T-cell (primary cell): ENCODE data around the gene ABTB2. TPM values are rescaled to one million over a fixed set of nuclear protein-coding genes. Genes with fewer than 3 reads are reported as not detected.

Source experiments
- ATAC-seq, 4 experiments: fragments of 200-7000 bp in 3 of 4; fragments of 150-1000 bp in 1 of 4; cut with Tn5 transposase; replicated peaks in 1 of 4; 1 replicate in 3 of 4; 2 replicates in 1 of 4; pipeline ENCODE4 v1.10.0; 2021; ENCODE audit warnings: moderate library complexity in 3 of 4, mild to moderate bottlenecking in 2 of 4, moderate number of reproducible peaks in 1 of 4
- CTCF ChIA-PET, 2 donors: fragments of 300-600 bp; sonication (Branson Sonifier 250); formaldehyde crosslinking; loops; one replicate each; lab custom pipeline; 2022; ENCODE audit warnings: antibody characterized with exemption in 2 of 2; lab: Charles Lee
- POLR2A ChIA-PET, 2 donors: fragments of 300-600 bp; sonication (Branson Sonifier 250); formaldehyde crosslinking; loops; one replicate each; lab custom pipeline; 2022; ENCODE audit warnings: antibody characterized with exemption in 2 of 2; lab: Charles Lee
- DNase-seq, 35 experiments: peaks; one replicate each; pipeline versions ENCODE4 v3.0.0 to v3.0.0-alpha.2; 2013 to 2023
- H3K27ac ChIP-seq: one replicate; pipeline ENCODE4 v1.5.1; 2013; ENCODE audit warnings: low read length
- H3K27me3 ChIP-seq, 2 experiments: replicated peaks in 1 of 2; 1 replicate in 1 of 2; 2 replicates in 1 of 2; pipeline versions ENCODE4 v1.6.1 to v1.7.0; 2013; ENCODE audit warnings: low read length in 1 of 2, mixed read lengths in 1 of 2; ENCODE audit not compliant: control insufficient read depth in 2 of 2, insufficient read depth in 2 of 2; ENCODE audit errors: extremely low read depth in 1 of 2
- H3K36me3 ChIP-seq, 2 donors: 1 replicate in 1 of 2; 2 replicates in 1 of 2; pipeline versions ENCODE4 v1.6.1 to v1.7.0; 2013; ENCODE audit warnings: low read length in 1 of 2; ENCODE audit not compliant: control insufficient read depth in 2 of 2, insufficient read depth in 1 of 2; ENCODE audit errors: extremely low read depth in 1 of 2
- H3K4me1 ChIP-seq, 2 experiments: 1 replicate in 1 of 2; 2 replicates in 1 of 2; pipeline versions ENCODE4 v1.6.1 to v1.7.0; 2013; ENCODE audit warnings: low read length in 2 of 2, mixed read lengths in 1 of 2; ENCODE audit not compliant: insufficient read depth in 2 of 2, control insufficient read depth in 1 of 2; ENCODE audit errors: extremely low read depth in 1 of 2
- H3K4me3 ChIP-seq, 2 donors: 1 replicate in 1 of 2; 2 replicates in 1 of 2; pipeline versions ENCODE4 v1.5.1 to v1.7.0; 2013; ENCODE audit warnings: mild to moderate bottlenecking in 2 of 2, low read length in 1 of 2, moderate library complexity in 1 of 2; ENCODE audit not compliant: control insufficient read depth in 1 of 2; ENCODE audit errors: extremely low read depth in 1 of 2
- H3K9me3 ChIP-seq: 2 replicates; pipeline ENCODE4 v1.7.0; 2013
- H3K27ac Mint-ChIP-seq, 2 donors: one replicate each; pipeline ENCODE4 v1.8.0; 2020 to 2021; ENCODE audit warnings: mild to moderate bottlenecking in 2 of 2, mixed read lengths in 2 of 2
- H3K27me3 Mint-ChIP-seq, 2 donors: one replicate each; pipeline ENCODE4 v1.8.0; 2021 to 2022; ENCODE audit warnings: mixed read lengths in 2 of 2
- H3K36me3 Mint-ChIP-seq: one replicate; pipeline ENCODE4 v1.8.0; 2021; ENCODE audit warnings: mixed read lengths
- H3K4me1 Mint-ChIP-seq, 3 donors: one replicate each; pipeline ENCODE4 v1.8.0; 2020 to 2022; ENCODE audit warnings: mixed read lengths in 3 of 3, mild to moderate bottlenecking in 1 of 3
- H3K4me3 Mint-ChIP-seq, 3 donors: one replicate each; pipeline ENCODE4 v1.8.0; 2020 to 2022; ENCODE audit warnings: mild to moderate bottlenecking in 3 of 3, mixed read lengths in 3 of 3, moderate library complexity in 3 of 3
- H3K9me3 Mint-ChIP-seq, 3 donors: one replicate each; pipeline ENCODE4 v1.8.0; 2020 to 2022; ENCODE audit warnings: mixed read lengths in 3 of 3
- WGBS: methylation state at CpG from one replicate; pipeline ENCODE4 v1.1.5; 2013; ENCODE audit warnings: missing lambda C conversion rate; ENCODE audit not compliant: insufficient coverage; 5-methylcytosine and 5-hydroxymethylcytosine counted together
- total RNA-seq, 35 experiments: library from RNA in 6 of 35; stranded (reverse) in 6 of 35; fragments of 120-200 nt in 1 of 35; gene quantifications; one replicate each; pipeline versions ENCODE4 v1.2.1 to v1.2.4 and lab custom pipeline; 2013 to 2026

ABTB2 gene
- total RNA-seq, 5 donors from 2014 or later (not counting 1 experiment from before 2014, with no cell fraction given) = 0.50 to 0.93 (median 0.82) TPM

GRCh38 chr11:34259087-34259486 lies 98.7 kb downstream of the ABTB2 start:
- no peak overlapping the region for H3K27ac ChIP-seq
- ATAC-seq (no peak), DNase-seq (no peak)
- no peaks in the 10 kb centered on the region for H3K36me3 ChIP-seq
- H3K4me3 Mint-ChIP-seq = no peak overlapping the region
- H3K27me3 Mint-ChIP-seq = peaks cover 0 to 12% of the 10 kb centered on the region in 2 donors
- H3K9me3 ChIP-seq = no peaks in the 10 kb centered on the region
- CTCF ChIA-PET = interaction anchor here in 1 of 2 donors (0.6 kb wide), 1 partner anchor 14 kb away, joined by 5 read pairs; no protein-coding TSS in a partner anchor
- no peaks in the 10 kb centered on the region for H3K4me1 ChIP-seq
- no peaks in the 10 kb centered on the region for H3K9me3 Mint-ChIP-seq
- H3K4me3 ChIP-seq = no peak overlapping the region
- no peaks in the 10 kb centered on the region for H3K27me3 ChIP-seq
- H3K4me1 Mint-ChIP-seq = no peaks in the 10 kb centered on the region
- POLR2A ChIA-PET = interaction anchor here in 1 of 2 donors (0.6 kb wide), 1 partner anchor 11 kb away, joined by 5 read pairs; no protein-coding TSS in a partner anchor
- no peaks in the 10 kb centered on the region for H3K36me3 Mint-ChIP-seq
- 70% methylated on average over 2 of the region's 3 CpGs for WGBS
- no peak overlapping the region for H3K27ac Mint-ChIP-seq

- Mint-ChIP-seq H3K27me3 (peaks cover 0 to 11% of the 10 kb centered on the region in 2 donors), H3K4me3 (no peak overlapping the region), H3K36me3 (no peaks in the 10 kb centered on the region), H3K4me1 (peaks cover 6 to 15% (median 10%) of the 10 kb centered on the region in 3 donors), H3K27ac (no peak overlapping the region), H3K9me3 (no peaks in the 10 kb centered on the region)
- no peak overlapping the region for H3K27ac ChIP-seq
- H3K9me3 ChIP-seq = no peaks in the 10 kb centered on the region
- WGBS = 100% methylated on average over 5 of the region's 6 CpGs
- POLR2A ChIA-PET = no interaction called here
- H3K27me3 ChIP-seq = peaks cover 0 to 15% of the 10 kb centered on the region in 2 experiments
- H3K4me1 ChIP-seq = peaks cover 5 to 11% of the 10 kb centered on the region in 2 experiments
- no peak for DNase-seq
- ATAC-seq = no peak
- H3K4me3 ChIP-seq = no peak overlapping the region
- no peaks in the 10 kb centered on the region for H3K36me3 ChIP-seq
- CTCF ChIA-PET = no interaction called here
Observed at GRCh38 chr11:34256626-34257025, 101.2 kb downstream of the ABTB2 start.

- CTCF ChIA-PET = no interaction called here
- H3K4me3 Mint-ChIP-seq = no peak overlapping the region
Observed at GRCh38 chr11:34256150-34256549, 101.7 kb downstream of the ABTB2 start.

GRCh38 chr11:34255101-34255500 lies 102.7 kb downstream of the ABTB2 start:
- Mint-ChIP-seq H3K27ac (no peak overlapping the region), H3K9me3 (no peaks in the 10 kb centered on the region), H3K36me3 (no peaks in the 10 kb centered on the region)

More at GRCh38 chr11:34256150-34256549, 101.7 kb downstream of the ABTB2 start:
- no peak overlapping the region for H3K27ac ChIP-seq
- Mint-ChIP-seq H3K27ac (no peak overlapping the region), H3K27me3 (peaks cover 0 to 11% of the 10 kb centered on the region in 2 donors), H3K36me3 (no peaks in the 10 kb centered on the region), H3K9me3 (no peaks in the 10 kb centered on the region), H3K4me1 (peaks cover 11 to 19% (median 15%) of the 10 kb centered on the region in 3 donors)
- H3K4me3 ChIP-seq = no peak overlapping the region
- H3K27me3 ChIP-seq = peaks cover 0 to 15% of the 10 kb centered on the region in 2 experiments
- DNase-seq = no peak
- H3K36me3 ChIP-seq = no peaks in the 10 kb centered on the region
- H3K4me1 ChIP-seq = peaks cover 9 to 16% of the 10 kb centered on the region in 2 experiments
- POLR2A ChIA-PET = no interaction called here
- WGBS = 83% methylated on average over 2 of the region's 6 CpGs
- ATAC-seq = no peak
- no peaks in the 10 kb centered on the region for H3K9me3 ChIP-seq

GRCh38 chr11:34254011-34254410 lies 103.8 kb downstream of the ABTB2 start:
- Histone ChIP-seq H3K27me3 (peaks cover 0 to 19% of the 10 kb centered on the region in 2 experiments), H3K9me3 (no peaks in the 10 kb centered on the region), H3K27ac (no peak overlapping the region), H3K36me3 (no peaks in the 10 kb centered on the region), H3K4me1 (peaks cover 24 to 36% of the 10 kb centered on the region in 2 experiments), H3K4me3 (no peak overlapping the region)
- peaks cover 0 to 9% of the 10 kb centered on the region in 2 donors for H3K27me3 Mint-ChIP-seq
- ATAC-seq = no peak
- H3K4me1 Mint-ChIP-seq = peaks cover 32 to 41% (median 36%) of the 10 kb centered on the region in 3 donors
- H3K27ac Mint-ChIP-seq = no peak overlapping the region
- H3K9me3 Mint-ChIP-seq = no peaks in the 10 kb centered on the region
- no peak overlapping the region for H3K4me3 Mint-ChIP-seq
- POLR2A ChIA-PET = no interaction called here
- no peaks in the 10 kb centered on the region for H3K36me3 Mint-ChIP-seq
- 100% methylated on average over 1 of the region's 4 CpGs for WGBS
- CTCF ChIA-PET = interaction anchor here in 1 of 2 donors (0.7 kb wide), 2 partner anchors 94 to 476 kb away, joined by 3 to 4 read pairs; no protein-coding TSS in a partner anchor
- DNase-seq = no peak

More at GRCh38 chr11:34255101-34255500, 102.7 kb downstream of the ABTB2 start:
- Histone ChIP-seq H3K27ac (no peak overlapping the region), H3K4me3 (no peak overlapping the region), H3K4me1 (peaks cover 16 to 25% of the 10 kb centered on the region in 2 experiments), H3K27me3 (peaks cover 0 to 15% of the 10 kb centered on the region in 2 experiments), H3K9me3 (no peaks in the 10 kb centered on the region), H3K36me3 (no peaks in the 10 kb centered on the region)
- 83% methylated on average over 1 of the region's 2 CpGs for WGBS
- no peak for DNase-seq
- ATAC-seq = no peak
- POLR2A ChIA-PET = no interaction called here
- CTCF ChIA-PET = interaction anchor here in 1 of 2 donors (0.7 to 1.4 kb wide), 2 partner anchors 48 to 103 kb away, joined by 3 read pairs; partner anchors contain the start of gene ABTB2
- Mint-ChIP-seq H3K4me1 (peaks cover 21 to 30% (median 25%) of the 10 kb centered on the region in 3 donors), H3K27me3 (peaks cover 0 to 11% of the 10 kb centered on the region in 2 donors), H3K4me3 (no peak overlapping the region)

- H3K9me3 ChIP-seq = no peaks in the 10 kb centered on the region
- H3K27ac Mint-ChIP-seq = no peak overlapping the region
- no peak overlapping the region for H3K4me3 ChIP-seq
- peak overlapping the region in 1 of 3 donors; percentile 30 for H3K4me3 Mint-ChIP-seq
- H3K9me3 Mint-ChIP-seq = no peaks in the 10 kb centered on the region
- no peak overlapping the region for H3K27ac ChIP-seq
- ATAC-seq (no peak), DNase-seq (no peak)
- H3K36me3 ChIP-seq = no peaks in the 10 kb centered on the region
- 95% methylated on average over 3 of the region's 3 CpGs for WGBS
- no peaks in the 10 kb centered on the region for H3K36me3 Mint-ChIP-seq
- peaks cover 44 to 53% (median 50%) of the 10 kb centered on the region in 3 donors for H3K4me1 Mint-ChIP-seq
- H3K4me1 ChIP-seq = peaks cover 34 to 49% of the 10 kb centered on the region in 2 experiments
- H3K27me3 ChIP-seq = peaks cover 0 to 19% of the 10 kb centered on the region in 2 experiments
- H3K27me3 Mint-ChIP-seq = peaks cover 0 to 6% of the 10 kb centered on the region in 2 donors
- CTCF ChIA-PET = no interaction called here
- POLR2A ChIA-PET = no interaction called here
Observed at GRCh38 chr11:34252651-34253050, 105.2 kb downstream of the ABTB2 start.
